ENCODE data around the gene TUSC2.

TUSC2 gene

DNA sequence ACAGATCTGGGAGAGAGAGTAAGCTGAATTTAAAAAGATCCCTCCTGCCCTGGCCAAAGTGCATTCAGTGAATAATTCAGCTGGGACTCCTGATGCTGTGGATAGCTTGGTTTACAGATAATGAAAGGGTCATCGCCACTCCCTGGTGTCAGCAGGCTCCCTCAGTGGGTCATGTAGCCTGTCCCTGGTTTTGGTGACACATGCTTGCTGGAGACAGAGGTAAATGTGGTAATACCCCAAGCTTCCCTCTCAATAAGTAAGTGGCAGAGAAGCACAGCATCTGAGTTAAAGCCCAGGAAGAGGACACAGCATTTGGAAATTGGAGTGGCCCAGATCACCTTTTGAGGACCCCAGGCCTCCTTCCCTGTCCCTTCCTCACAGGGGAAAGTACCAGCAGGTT, 29.5 kb upstream of the TUSC2 start:
- Histone ChIP-seq H3K9ac (ENCODE audit: insufficient read length) (peak overlapping the region; percentile 83), H3K4me3 (peak overlapping the region; percentile 78), H3K27ac (no peak overlapping the region), H3K36me3 (ENCODE audit: insufficient read depth, low read length) (no peaks in the 10 kb centered on the region; the same call in 1 of the 2 replicates), H3K9me3 (ENCODE audit: low read depth, low read length) (no peaks in the 10 kb centered on the region)
- TF ChIP-seq EZH2 (IDR thresholded peaks at IDR 0.05) (no peak), POLR2AphosphoS5 (IDR thresholded peaks at IDR 0.05; ENCODE audit: borderline replicate concordance, low read depth, low read length) (no peak), FOXP2 (optimal IDR thresholded peaks at IDR 0.05; ENCODE audit: control extremely low read depth, extremely low read length, insufficient read depth) (no peak)
- no peak for DNase-seq (ENCODE audit: low read depth, low spot score)

DNA sequence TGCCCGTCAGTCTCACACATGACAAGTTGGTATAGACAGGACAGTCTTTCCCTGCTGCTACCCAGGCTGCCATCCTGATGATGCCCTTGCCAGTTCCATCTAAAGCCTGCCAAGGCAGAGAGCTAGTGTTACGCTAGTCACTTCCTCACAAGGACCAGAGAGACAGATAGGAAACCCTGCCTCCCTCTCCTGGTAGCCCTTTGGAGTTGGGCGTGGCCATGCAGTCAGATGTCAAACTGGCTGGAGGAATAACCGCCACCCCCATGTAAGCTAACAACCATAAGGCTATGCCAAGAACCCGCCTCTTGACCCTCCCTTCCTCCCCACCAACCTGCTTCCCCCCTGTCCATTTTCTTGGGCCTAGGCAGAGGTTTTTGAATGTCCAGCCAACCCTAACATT, 28.5 kb upstream of the TUSC2 start:
- Histone ChIP-seq H3K27ac (no peak overlapping the region), H3K9ac (ENCODE audit: insufficient read length) (no peak overlapping the region), H3K9me3 (ENCODE audit: low read depth, low read length) (no peaks in the 10 kb centered on the region), H3K4me3 (no peak overlapping the region), H3K36me3 (ENCODE audit: insufficient read depth, low read length) (no peaks in the 10 kb centered on the region; the same call in 1 of the 2 replicates)
- no peak for DNase-seq (ENCODE audit: low read depth, low spot score)
- TF ChIP-seq FOXP2 (optimal IDR thresholded peaks at IDR 0.05; ENCODE audit: control extremely low read depth, extremely low read length, insufficient read depth), result no peak

DNA sequence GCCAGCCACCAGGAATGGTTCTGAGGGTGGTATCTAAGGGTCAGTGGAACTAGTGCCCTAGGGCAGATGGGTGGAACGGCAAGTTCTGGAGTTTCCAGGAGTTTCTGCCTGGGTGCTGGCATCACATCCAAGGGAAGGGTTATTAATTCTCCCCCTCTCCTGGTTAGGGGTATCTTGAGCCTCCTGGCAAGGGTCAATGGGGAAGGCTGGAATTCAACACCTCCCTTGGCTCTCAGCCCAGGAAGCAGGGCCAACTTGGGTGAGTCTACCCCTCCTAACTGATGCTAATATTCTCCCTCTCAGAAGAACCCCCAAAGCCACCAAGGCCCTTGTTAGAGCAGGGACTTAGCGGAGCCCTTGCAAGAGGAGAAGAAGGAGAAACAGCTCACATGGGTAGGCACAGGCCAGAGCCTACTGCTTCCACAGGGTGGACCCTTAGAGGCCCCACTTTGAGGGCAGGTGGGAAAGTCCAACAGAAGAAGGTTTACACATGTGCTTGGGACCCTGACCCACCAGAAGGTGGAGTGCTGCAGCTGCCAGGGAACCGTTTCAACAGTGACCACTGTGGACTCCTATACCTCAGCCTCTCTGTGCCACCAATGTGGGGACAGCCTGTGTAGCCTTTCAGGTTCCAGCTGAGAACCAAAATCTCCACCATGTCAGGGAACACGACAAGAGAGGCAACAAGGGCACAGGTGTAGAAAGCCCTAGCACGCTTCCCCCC, 28.0 kb upstream of the TUSC2 start:
- TF ChIP-seq FOXP2 (optimal IDR thresholded peaks at IDR 0.05; ENCODE audit: control extremely low read depth, extremely low read length, insufficient read depth) (no peak), EZH2 (IDR thresholded peaks at IDR 0.05) (no peak)
- H3K27ac ChIP-seq, result no peak overlapping the region
- no peak overlapping the region for H3K4me3 ChIP-seq
- H3K9me3 ChIP-seq (ENCODE audit: low read depth, low read length), result no peaks in the 10 kb centered on the region
- no peak overlapping the region for H3K9ac ChIP-seq (ENCODE audit: insufficient read length)
- H3K36me3 ChIP-seq (ENCODE audit: insufficient read depth, low read length), result no peaks in the 10 kb centered on the region; the same call in 1 of the 2 replicates
- DNase-seq (ENCODE audit: low read depth, low spot score), result no peak

DNA sequence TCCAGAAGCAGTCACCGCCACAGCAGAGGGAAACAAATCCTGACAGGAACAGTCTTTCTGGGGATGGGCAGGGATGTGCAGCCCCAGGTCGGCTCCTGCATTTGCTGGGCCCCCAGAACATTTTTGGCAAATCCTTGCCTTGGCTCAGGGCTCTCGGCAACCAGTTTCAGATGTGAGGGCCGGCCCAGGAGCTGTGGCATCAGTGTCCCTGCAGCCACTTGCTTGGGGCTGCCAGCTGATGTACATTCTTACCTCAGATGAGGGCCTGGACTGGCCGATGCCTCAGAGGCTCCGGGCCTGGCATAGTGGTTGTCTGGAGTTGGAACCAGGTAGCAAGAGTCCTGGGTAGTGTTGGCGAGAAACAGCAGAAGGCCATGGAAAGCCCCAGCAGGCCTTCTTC, 26.8 kb upstream of the TUSC2 start:
- no peak overlapping the region for H3K4me3 ChIP-seq
- H3K36me3 ChIP-seq (ENCODE audit: insufficient read depth, low read length), result no peaks in the 10 kb centered on the region; the same call in 1 of the 2 replicates
- H3K9ac ChIP-seq (ENCODE audit: insufficient read length), result no peak overlapping the region
- no peak for DNase-seq (ENCODE audit: low read depth, low spot score)
- H3K9me3 ChIP-seq (ENCODE audit: low read depth, low read length), result no peaks in the 10 kb centered on the region
- H3K27ac ChIP-seq, result no peak overlapping the region
- TF ChIP-seq FOXP2 (optimal IDR thresholded peaks at IDR 0.05; ENCODE audit: control extremely low read depth, extremely low read length, insufficient read depth), result no peak
- no peak for TF ChIP-seq EZH2 (IDR thresholded peaks at IDR 0.05)
- TF ChIP-seq POLR2AphosphoS5 (IDR thresholded peaks at IDR 0.05; ENCODE audit: borderline replicate concordance, low read depth, low read length), result no peak

DNA sequence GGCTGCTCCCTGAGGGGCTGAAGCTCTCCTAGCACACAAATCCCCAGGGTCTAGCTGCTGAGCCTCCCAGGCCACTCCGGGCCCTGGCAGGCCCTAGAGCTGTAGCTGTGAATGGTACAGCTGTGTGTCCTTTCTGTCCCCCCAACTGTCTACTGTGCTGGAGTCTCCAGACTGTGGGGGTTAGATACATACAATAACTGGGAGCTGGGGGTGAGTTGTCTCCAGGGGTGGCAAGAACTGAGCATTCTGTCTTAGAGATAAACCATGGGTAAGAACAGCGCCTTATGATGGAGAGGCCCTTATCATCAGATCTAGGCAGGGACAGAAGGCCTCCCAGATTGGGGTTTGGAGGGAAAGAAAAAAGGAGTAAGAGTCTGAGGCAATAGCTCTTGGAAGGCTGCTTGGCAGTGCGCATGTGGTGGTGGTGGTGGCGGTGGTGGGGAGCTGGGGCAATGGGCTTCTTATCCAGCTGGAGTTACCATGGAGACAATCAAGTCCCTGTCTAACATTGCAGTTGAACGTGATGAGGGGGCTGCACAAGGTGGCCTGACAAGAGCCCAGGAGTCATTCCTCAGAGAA, 26.3 kb upstream of the TUSC2 start:
- Histone ChIP-seq H3K9me3 (ENCODE audit: low read depth, low read length) (no peaks in the 10 kb centered on the region), H3K4me3 (no peak overlapping the region), H3K36me3 (ENCODE audit: insufficient read depth, low read length) (no peaks in the 10 kb centered on the region; the same call in 1 of the 2 replicates), H3K9ac (ENCODE audit: insufficient read length) (no peak overlapping the region), H3K27ac (no peak overlapping the region)
- TF ChIP-seq POLR2AphosphoS5 (IDR thresholded peaks at IDR 0.05; ENCODE audit: borderline replicate concordance, low read depth, low read length) (no peak), FOXP2 (optimal IDR thresholded peaks at IDR 0.05; ENCODE audit: control extremely low read depth, extremely low read length, insufficient read depth) (no peak), EZH2 (IDR thresholded peaks at IDR 0.05) (no peak)
- no peak for DNase-seq (ENCODE audit: low read depth, low spot score)

DNA sequence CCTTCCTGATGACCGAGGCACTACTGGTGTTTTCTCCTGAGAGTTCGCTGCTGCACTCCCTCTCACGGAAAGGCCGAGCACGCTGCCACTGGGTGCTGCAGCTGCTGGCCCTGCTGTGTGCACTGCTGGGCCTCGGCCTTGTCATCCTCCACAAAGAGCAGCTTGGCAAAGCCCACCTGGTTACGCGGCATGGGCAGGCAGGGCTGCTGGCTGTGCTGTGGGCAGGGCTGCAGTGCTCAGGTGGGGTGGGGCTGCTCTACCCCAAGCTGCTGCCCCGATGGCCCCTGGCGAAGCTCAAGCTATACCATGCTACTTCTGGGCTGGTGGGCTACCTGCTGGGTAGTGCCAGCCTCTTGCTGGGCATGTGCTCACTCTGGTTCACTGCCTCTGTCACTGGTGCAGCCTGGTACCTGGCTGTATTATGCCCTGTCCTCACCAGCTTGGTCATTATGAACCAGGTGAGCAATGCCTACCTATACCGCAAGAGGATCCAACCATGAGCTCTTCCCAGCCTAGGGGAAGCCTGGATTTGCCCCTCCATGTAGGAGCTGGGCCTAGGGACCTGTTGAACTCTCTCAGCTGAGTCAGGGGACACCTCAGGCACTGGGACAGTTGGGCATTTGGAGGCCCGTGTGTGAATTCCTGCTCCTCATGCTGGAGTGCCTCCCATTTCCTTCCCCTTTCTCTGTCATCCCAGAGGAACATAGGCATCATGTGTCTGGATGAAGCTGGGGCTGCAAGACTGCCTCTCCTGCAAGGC, 25.4 kb upstream of the TUSC2 start:
- no peak for DNase-seq (ENCODE audit: low read depth, low spot score)
- no peaks in the 10 kb centered on the region; the same call in 1 of the 2 replicates for H3K36me3 ChIP-seq (ENCODE audit: insufficient read depth, low read length)
- H3K9me3 ChIP-seq (ENCODE audit: low read depth, low read length), result no peaks in the 10 kb centered on the region
- TF ChIP-seq EZH2 (IDR thresholded peaks at IDR 0.05), result no peak
- no peak for TF ChIP-seq FOXP2 (optimal IDR thresholded peaks at IDR 0.05; ENCODE audit: control extremely low read depth, extremely low read length, insufficient read depth)
- TF ChIP-seq POLR2AphosphoS5 (IDR thresholded peaks at IDR 0.05; ENCODE audit: borderline replicate concordance, low read depth, low read length), result no peak
- no peak overlapping the region for H3K27ac ChIP-seq
- no peak overlapping the region for H3K4me3 ChIP-seq
- H3K9ac ChIP-seq (ENCODE audit: insufficient read length), result no peak overlapping the region

DNA sequence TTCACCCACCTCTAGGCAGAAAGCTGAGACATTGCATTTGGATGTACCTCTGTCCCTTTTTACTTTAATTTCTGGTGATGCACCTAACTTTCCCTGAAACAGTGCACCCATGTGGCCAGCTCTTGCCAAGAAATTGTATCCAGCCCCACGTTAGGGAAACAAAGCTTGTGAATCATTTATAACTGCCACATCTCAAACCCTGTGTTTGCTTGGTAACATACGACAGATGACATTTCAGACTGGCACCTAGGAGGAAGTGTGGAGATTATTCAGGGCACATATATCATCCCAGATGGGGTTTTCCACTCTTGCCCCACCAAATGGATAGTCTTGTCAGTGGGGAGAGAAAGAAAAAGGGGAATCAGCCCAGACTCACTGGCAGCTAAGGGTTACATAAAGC, 24.8 kb upstream of the TUSC2 start:
- Histone ChIP-seq H3K27ac (no peak overlapping the region), H3K36me3 (ENCODE audit: insufficient read depth, low read length) (no peaks in the 10 kb centered on the region; the same call in 1 of the 2 replicates), H3K4me3 (no peak overlapping the region), H3K9me3 (ENCODE audit: low read depth, low read length) (no peaks in the 10 kb centered on the region), H3K9ac (ENCODE audit: insufficient read length) (no peak overlapping the region)
- TF ChIP-seq FOXP2 (optimal IDR thresholded peaks at IDR 0.05; ENCODE audit: control extremely low read depth, extremely low read length, insufficient read depth) (no peak), POLR2AphosphoS5 (IDR thresholded peaks at IDR 0.05; ENCODE audit: borderline replicate concordance, low read depth, low read length) (no peak), EZH2 (IDR thresholded peaks at IDR 0.05) (no peak)
- no peak for DNase-seq (ENCODE audit: low read depth, low spot score)

DNA sequence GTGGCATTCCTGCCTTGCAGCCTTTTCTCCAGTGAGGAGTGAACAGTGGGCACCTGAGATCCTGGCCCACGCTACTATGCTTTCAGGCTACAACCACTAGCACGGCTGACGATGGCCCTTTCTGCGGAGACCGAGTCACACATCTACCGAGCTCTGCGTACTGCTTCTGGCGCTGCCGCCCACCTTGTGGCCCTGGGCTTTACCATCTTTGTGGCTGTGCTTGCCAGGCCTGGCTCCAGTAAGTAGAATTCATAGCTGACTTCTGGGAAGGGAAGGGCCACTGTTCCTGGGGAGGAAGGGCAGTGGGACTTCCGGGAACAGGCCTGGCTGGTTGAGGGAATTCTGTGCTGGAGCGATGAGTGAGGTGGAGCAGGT, 23.3 kb upstream of the TUSC2 start:
- H3K9me3 ChIP-seq (ENCODE audit: low read depth, low read length), result no peaks in the 10 kb centered on the region
- peak overlapping the region; percentile 90 for H3K4me3 ChIP-seq
- DNase-seq (ENCODE audit: low read depth, low spot score), result no peak
- no peaks in the 10 kb centered on the region; the same call in 1 of the 2 replicates for H3K36me3 ChIP-seq (ENCODE audit: insufficient read depth, low read length)
- no peak overlapping the region for H3K27ac ChIP-seq
- peak overlapping the region; percentile 47 for H3K9ac ChIP-seq (ENCODE audit: insufficient read length)
- TF ChIP-seq FOXP2 (optimal IDR thresholded peaks at IDR 0.05; ENCODE audit: control extremely low read depth, extremely low read length, insufficient read depth), result no peak
- no peak for TF ChIP-seq EZH2 (IDR thresholded peaks at IDR 0.05)
- no peak for TF ChIP-seq POLR2AphosphoS5 (IDR thresholded peaks at IDR 0.05; ENCODE audit: borderline replicate concordance, low read depth, low read length)
